Upper lobe of left lung (tissue), 6 donors: ENCODE measurements around the gene RYK. TPM values are rescaled to one million over a fixed set of nuclear protein-coding genes. Genes with fewer than 3 reads are reported as not detected.

Experiments used
- ATAC-seq, 2 donors: fragments of 200-7000 bp; cut with Tn5 transposase; one replicate each; pipeline ENCODE4 v1.9.1; 2022; ENCODE audit warnings: mild to moderate bottlenecking in 2 of 2, moderate library complexity in 2 of 2; ENCODE audit not compliant: low FRiP score in 2 of 2
- DNase-seq, 2 donors: peaks; one replicate each; pipeline ENCODE4 v3.0.0-alpha.2; 2019 to 2020
- H3K27ac ChIP-seq, 4 donors: fragments of 200-600 bp; sonication (generic); one replicate each; pipeline ENCODE4 v1.5.1; 2016 to 2019
- H3K27me3 ChIP-seq, 4 donors: fragments of 200-600 bp; sonication (generic); one replicate each; pipeline ENCODE4 v1.5.1; 2017 to 2019
- H3K36me3 ChIP-seq, 4 donors: fragments of 200-600 bp; sonication (generic); one replicate each; pipeline ENCODE4 v1.5.1; 2016 to 2019
- H3K4me1 ChIP-seq, 4 donors: fragments of 200-600 bp; sonication (generic); one replicate each; pipeline ENCODE4 v1.5.1; 2018 to 2019
- H3K4me3 ChIP-seq, 4 donors: fragments of 200-600 bp; sonication (generic); one replicate each; pipeline ENCODE4 v1.5.1; 2017 to 2019; ENCODE audit warnings: mild to moderate bottlenecking in 2 of 4, moderate library complexity in 1 of 4
- H3K9me3 ChIP-seq, 4 donors: fragments of 200-600 bp; sonication (generic); one replicate each; pipeline ENCODE4 v1.5.1; 2018 to 2019
- CTCF ChIP-seq, 6 experiments: fragments of 450-650 bp in 4 of 6; fragments of 200-600 bp in 2 of 6; sonication (generic) in 2 of 6; IDR thresholded peaks; one replicate each; pipeline ENCODE4 v1.5.1; 2016 to 2019; ENCODE audit warnings: antibody characterized with exemption in 6 of 6
- EP300 ChIP-seq, 4 donors: sonication (generic); formaldehyde crosslinking; IDR thresholded peaks; one replicate each; pipeline ENCODE4 v1.5.1; 2017; ENCODE audit warnings: antibody characterized with exemption in 4 of 4, control low read depth in 2 of 4
- POLR2A ChIP-seq, 4 donors: fragments of 450-650 bp; IDR thresholded peaks; one replicate each; pipeline ENCODE4 v1.5.1; 2016 to 2017; ENCODE audit warnings: antibody characterized with exemption in 4 of 4, mild to moderate bottlenecking in 2 of 4
- POLR2AphosphoS5 ChIP-seq, 2 donors: sonication (generic); formaldehyde crosslinking; IDR thresholded peaks; one replicate each; pipeline ENCODE4 v1.5.1; 2017; ENCODE audit warnings: antibody characterized with exemption in 2 of 2
- WGBS, 2 donors: methylation state at CpG; one replicate each; pipeline ENCODE4 v1.1.5; 2017 to 2018; 5-methylcytosine and 5-hydroxymethylcytosine counted together
- total RNA-seq, 6 donors: library from RNA; depleted of rRNA in 4 of 6; stranded (reverse); fragments of >200 nt in 4 of 6; gene quantifications; one replicate each; pipeline versions ENCODE4 v1.1.0 to v1.2.1, GENCODE V29; 2016 to 2021
- donor health status: DM: no; HTN: no; CAD: no; lungs with moderate emphysema.
- donor health status: DM: no; HTN: yes; CAD: no; lungs with severe emphysema.

RYK gene
- total RNA-seq, 6 donors from 2014 or later, result 14.9 to 105 (median 52.4) TPM

GRCh38 chr3:134284438-134284837, 33.8 kb upstream of the RYK start:
- no peak overlapping the region for H3K27ac ChIP-seq
- DNase-seq, result no peak
- no peak for ATAC-seq
- H3K4me3 ChIP-seq, result no peak overlapping the region
- 90 to 95% methylated on average over 5 to 6 of the region's 6 CpGs for WGBS, 2 donors
- TF ChIP-seq POLR2A (IDR thresholded peaks at IDR 0.05) (no peak), EP300 (IDR thresholded peaks at IDR 0.05) (no peak), POLR2AphosphoS5 (IDR thresholded peaks at IDR 0.05) (no peak), CTCF (IDR thresholded peaks at IDR 0.05) (no peak)
- H3K36me3 ChIP-seq, result no peaks in the 10 kb centered on the region
- no peaks in the 10 kb centered on the region for H3K27me3 ChIP-seq
- H3K9me3 ChIP-seq, result no peaks in the 10 kb centered on the region
- no peaks in the 10 kb centered on the region for H3K4me1 ChIP-seq

DNA sequence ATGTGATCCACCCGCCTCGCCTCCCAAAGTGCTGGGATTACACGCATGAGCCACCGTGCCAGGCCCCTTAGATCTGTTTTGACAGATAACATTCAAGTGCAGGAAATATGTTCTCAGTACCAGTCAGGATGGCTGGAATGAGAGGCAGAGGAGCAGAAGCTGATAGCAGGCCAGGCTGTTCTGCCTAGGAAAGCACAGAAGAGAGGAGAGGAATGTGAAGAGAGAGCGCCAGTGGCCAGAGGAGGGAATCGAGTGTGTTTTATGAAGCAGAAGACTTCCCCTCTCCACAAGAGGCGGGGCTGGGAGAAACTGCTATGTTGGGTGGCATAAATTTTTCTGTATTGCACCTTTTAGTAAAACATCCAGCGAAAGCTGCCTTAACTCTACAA, 32.0 kb upstream of the RYK start:
- Histone ChIP-seq H3K9me3 (no peaks in the 10 kb centered on the region), H3K27me3 (no peaks in the 10 kb centered on the region), H3K27ac (no peak overlapping the region), H3K4me3 (no peak overlapping the region), H3K4me1 (no peaks in the 10 kb centered on the region), H3K36me3 (no peaks in the 10 kb centered on the region)
- WGBS, 2 donors, result 69 to 76% methylated on average over 8 of the region's 8 CpGs
- ATAC-seq (no peak), DNase-seq (no peak)
- TF ChIP-seq POLR2AphosphoS5 (IDR thresholded peaks at IDR 0.05) (no peak), CTCF (IDR thresholded peaks at IDR 0.05) (no peak), POLR2A (IDR thresholded peaks at IDR 0.05) (no peak), EP300 (IDR thresholded peaks at IDR 0.05) (no peak)

GRCh38 chr3:134281912-134282658, 31.4 kb upstream of the RYK start:
- Histone ChIP-seq H3K36me3 (no peaks in the 10 kb centered on the region), H3K27me3 (no peaks in the 10 kb centered on the region), H3K4me1 (no peaks in the 10 kb centered on the region), H3K9me3 (no peaks in the 10 kb centered on the region), H3K4me3 (no peak overlapping the region), H3K27ac (no peak overlapping the region)
- ATAC-seq, result no peak
- no peak for TF ChIP-seq POLR2AphosphoS5 (IDR thresholded peaks at IDR 0.05)
- no peak for TF ChIP-seq CTCF (IDR thresholded peaks at IDR 0.05)
- TF ChIP-seq POLR2A (IDR thresholded peaks at IDR 0.05), result no peak
- no peak for TF ChIP-seq EP300 (IDR thresholded peaks at IDR 0.05)
- DNase-seq, result no peak
- WGBS, 2 donors, result 75 to 77% methylated on average over 2 of the region's 2 CpGs

GRCh38 chr3:134279466-134279865, 28.8 kb upstream of the RYK start:
- Histone ChIP-seq H3K36me3 (no peaks in the 10 kb centered on the region), H3K4me3 (no peak overlapping the region), H3K27me3 (no peaks in the 10 kb centered on the region), H3K4me1 (no peaks in the 10 kb centered on the region), H3K27ac (no peak overlapping the region), H3K9me3 (no peaks in the 10 kb centered on the region)
- TF ChIP-seq CTCF (IDR thresholded peaks at IDR 0.05) (no peak), POLR2A (IDR thresholded peaks at IDR 0.05) (no peak), POLR2AphosphoS5 (IDR thresholded peaks at IDR 0.05) (no peak)
- DNase-seq (no peak), ATAC-seq (no peak)
- 42 to 61% methylated on average over 2 of the region's 2 CpGs for WGBS, 2 donors

DNA sequence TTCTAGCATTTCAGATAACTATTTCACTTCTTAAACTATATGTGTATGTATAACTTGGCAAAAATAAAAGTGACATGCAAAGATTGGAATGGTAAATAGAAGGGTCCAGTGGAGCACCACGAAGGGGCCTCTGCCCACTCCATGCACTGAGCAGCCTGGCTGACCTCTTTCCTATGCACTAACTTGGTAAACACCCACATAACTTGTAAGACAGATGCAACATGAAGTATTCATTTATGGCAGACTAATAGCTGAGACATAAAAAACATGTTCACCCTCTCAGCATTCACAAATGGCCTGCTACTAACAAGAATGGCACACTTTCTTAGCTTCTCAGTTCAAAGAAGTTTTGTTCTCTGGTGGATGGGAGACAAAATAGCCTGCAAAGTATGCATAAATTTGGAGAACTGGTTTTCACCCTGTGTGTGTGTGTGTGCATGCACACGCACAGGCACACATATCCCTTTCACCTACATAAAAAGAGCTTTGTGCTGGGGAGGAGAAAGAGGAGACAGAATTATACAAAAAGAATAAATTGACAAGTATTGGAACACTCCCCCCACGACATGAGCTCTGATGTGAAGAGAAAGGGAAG, 26.5 kb upstream of the RYK start:
- ATAC-seq (no peak), DNase-seq (no peak)
- H3K36me3 ChIP-seq, result no peaks in the 10 kb centered on the region
- no peak overlapping the region for H3K27ac ChIP-seq
- no peaks in the 10 kb centered on the region for H3K4me1 ChIP-seq
- no peaks in the 10 kb centered on the region for H3K27me3 ChIP-seq
- TF ChIP-seq POLR2A (IDR thresholded peaks at IDR 0.05), result no peak
- TF ChIP-seq POLR2AphosphoS5 (IDR thresholded peaks at IDR 0.05), result no peak
- no peak for TF ChIP-seq EP300 (IDR thresholded peaks at IDR 0.05)
- WGBS, 2 donors, result 62 to 70% methylated on average over 3 of the region's 3 CpGs
- H3K9me3 ChIP-seq, result no peaks in the 10 kb centered on the region
- H3K4me3 ChIP-seq, result no peak overlapping the region
